CD14-positive monocyte (primary cell): Measurements from ENCODE around the gene EFNA1. TPM values are rescaled to one million over a fixed set of nuclear protein-coding genes. Genes with fewer than 3 reads are reported as not detected.

Experiments
- DNase-seq, 3 donors: peaks; one replicate each; pipeline ENCODE4 v3.0.0-alpha.2; 2011 to 2022
- H2AFZ ChIP-seq: 2 replicates; pipeline ENCODE4 v1.6.0; 2012; ENCODE audit warnings: mild to moderate bottlenecking, low read depth, low read length, inconsistent platforms; ENCODE audit not compliant: insufficient read depth, poor library complexity, severe bottlenecking
- H3K27ac ChIP-seq, 2 donors: 1 replicate in 1 of 2; 2 replicates in 1 of 2; pipeline ENCODE4 v1.5.1; 2012 to 2013; ENCODE audit warnings: low read length in 2 of 2, control low read depth in 1 of 2, inconsistent platforms in 1 of 2, low read depth in 1 of 2, mild to moderate bottlenecking in 1 of 2
- H3K27me3 ChIP-seq, 2 donors: one replicate each; pipeline versions ENCODE4 v1.6.0 to v1.6.1; 2011 to 2013; ENCODE audit warnings: low read length in 2 of 2; ENCODE audit not compliant: control insufficient read depth in 2 of 2, insufficient read depth in 2 of 2
- H3K36me3 ChIP-seq, 2 donors: replicated peaks in 1 of 2; 1 replicate in 1 of 2; 2 replicates in 1 of 2; pipeline versions ENCODE4 v1.5.1 to v1.6.1; 2012 to 2013; ENCODE audit warnings: low read length in 2 of 2, control low read depth in 1 of 2, inconsistent platforms in 1 of 2, mild to moderate bottlenecking in 1 of 2; ENCODE audit not compliant: insufficient read depth in 2 of 2, control insufficient read depth in 1 of 2
- H3K4me1 ChIP-seq, 2 donors: 1 replicate in 1 of 2; 2 replicates in 1 of 2; pipeline versions ENCODE4 v1.5.1 to v1.6.1; 2012 to 2013; ENCODE audit warnings: low read length in 2 of 2, control low read depth in 1 of 2, inconsistent platforms in 1 of 2, mild to moderate bottlenecking in 1 of 2, moderate library complexity in 1 of 2; ENCODE audit not compliant: insufficient read depth in 2 of 2, control insufficient read depth in 1 of 2
- H3K4me2 ChIP-seq: replicated peaks from 2 replicates; pipeline ENCODE3; 2012; ENCODE audit warnings: low read length, moderate library complexity, mild to moderate bottlenecking; ENCODE audit not compliant: poor library complexity, severe bottlenecking; ENCODE audit errors: extremely low read depth
- H3K4me3 ChIP-seq, 3 experiments: fragments of 200-600 bp in 1 of 3; sonication (generic) in 1 of 3; replicated peaks in 1 of 3; 1 replicate in 2 of 3; 2 replicates in 1 of 3; pipeline ENCODE4 v1.5.1; 2011 to 2013; ENCODE audit warnings: low read length in 3 of 3, mild to moderate bottlenecking in 3 of 3, control low read depth in 2 of 3, low read depth in 2 of 3, inconsistent platforms in 1 of 3, moderate library complexity in 1 of 3
- H3K79me2 ChIP-seq: 2 replicates; pipeline ENCODE4 v1.6.0; 2012; ENCODE audit warnings: mild to moderate bottlenecking, control low read depth, inconsistent platforms, low read length, moderate library complexity; ENCODE audit not compliant: insufficient read depth
- H3K9ac ChIP-seq: 2 replicates; pipeline ENCODE4 v1.6.0; 2017; ENCODE audit warnings: low read length, mild to moderate bottlenecking; ENCODE audit not compliant: insufficient read depth, poor library complexity, severe bottlenecking
- H3K9me3 ChIP-seq, 2 donors: replicated peaks in 1 of 2; 1 replicate in 1 of 2; 2 replicates in 1 of 2; pipeline versions ENCODE4 v1.5.1 to v1.6.1; 2012 to 2013; ENCODE audit warnings: low read length in 2 of 2, control low read depth in 1 of 2; ENCODE audit not compliant: control insufficient read depth in 1 of 2, insufficient read depth in 1 of 2
- H4K20me1 ChIP-seq: 2 replicates; pipeline ENCODE4 v1.6.0; 2012; ENCODE audit warnings: mild to moderate bottlenecking, low read length, control low read depth, moderate library complexity; ENCODE audit not compliant: insufficient read depth
- H3K27ac Mint-ChIP-seq, 7 donors: one replicate each; pipeline ENCODE4 v1.8.0; 2020; ENCODE audit warnings: mild to moderate bottlenecking in 7 of 7, mixed read lengths in 7 of 7, moderate library complexity in 6 of 7, inconsistent platforms in 2 of 7
- H3K27me3 Mint-ChIP-seq, 3 donors: one replicate each; pipeline ENCODE4 v1.8.0; 2021 to 2022; ENCODE audit warnings: low read depth in 3 of 3, mild to moderate bottlenecking in 3 of 3, mixed read lengths in 3 of 3, moderate library complexity in 3 of 3, inconsistent platforms in 1 of 3
- H3K36me3 Mint-ChIP-seq, 2 donors: one replicate each; pipeline ENCODE4 v1.8.0; 2020; ENCODE audit warnings: mixed read lengths in 2 of 2, inconsistent platforms in 1 of 2, mild to moderate bottlenecking in 1 of 2
- H3K4me1 Mint-ChIP-seq: one replicate; pipeline ENCODE4 v1.8.0; 2020; ENCODE audit warnings: mild to moderate bottlenecking, mixed read lengths
- H3K4me3 Mint-ChIP-seq, 2 donors: one replicate each; pipeline ENCODE4 v1.8.0; 2020; ENCODE audit warnings: mild to moderate bottlenecking in 2 of 2, mixed read lengths in 2 of 2, moderate library complexity in 1 of 2
- H3K9me3 Mint-ChIP-seq, 7 donors: one replicate each; pipeline ENCODE4 v1.8.0; 2020 to 2022; ENCODE audit warnings: mixed read lengths in 7 of 7, mild to moderate bottlenecking in 6 of 7, moderate library complexity in 6 of 7, inconsistent platforms in 2 of 7
- WGBS: methylation state at CpG from one replicate; pipeline ENCODE4 v1.1.5; 2013; ENCODE audit warnings: missing lambda C conversion rate; ENCODE audit not compliant: insufficient coverage; 5-methylcytosine and 5-hydroxymethylcytosine counted together
- intact Hi-C, 2 donors: fragments of 100-400 bp; cut with micrococcal nuclease; formaldehyde crosslinking; loops; one replicate each; pipeline versions ENCODE4 v1.15.0 to v1.15.1; 2023
- polyA plus RNA-seq, 3 donors: library from polyadenylated mRNA; depleted of rRNA in 1 of 3; unstranded in 2 of 3; stranded (reverse) in 1 of 3; fragments of 300-500 nt in 2 of 3; fragments of >200 nt in 1 of 3; fragmentation: Illumina TruSeq in 2 of 3; gene quantifications; 1 replicate in 2 of 3; 2 replicates in 1 of 3; pipeline ENCODE4 v1.2.3, GENCODE V29; 2012 to 2021
- TF ChIP-seq, protein P1 (sequence below): fragments of 200-600 bp; IDR thresholded peaks from one replicate; pipeline ENCODE4 v1.8.0; 2022; ENCODE audit warnings: antibody characterized with exemption, mild to moderate bottlenecking

The EFNA1 gene
- polyA plus RNA-seq, 3 donors = 1.2 TPM; not detected in 2

- WGBS = no CpG with 5 or more reads among the region's 6 CpGs
- no peaks in the 10 kb centered on the region for H3K4me1 ChIP-seq
- H3K9me3 Mint-ChIP-seq = peaks cover 0 to 1% (median 0%) of the 10 kb centered on the region in 7 donors
- TF ChIP-seq, protein P1, sequence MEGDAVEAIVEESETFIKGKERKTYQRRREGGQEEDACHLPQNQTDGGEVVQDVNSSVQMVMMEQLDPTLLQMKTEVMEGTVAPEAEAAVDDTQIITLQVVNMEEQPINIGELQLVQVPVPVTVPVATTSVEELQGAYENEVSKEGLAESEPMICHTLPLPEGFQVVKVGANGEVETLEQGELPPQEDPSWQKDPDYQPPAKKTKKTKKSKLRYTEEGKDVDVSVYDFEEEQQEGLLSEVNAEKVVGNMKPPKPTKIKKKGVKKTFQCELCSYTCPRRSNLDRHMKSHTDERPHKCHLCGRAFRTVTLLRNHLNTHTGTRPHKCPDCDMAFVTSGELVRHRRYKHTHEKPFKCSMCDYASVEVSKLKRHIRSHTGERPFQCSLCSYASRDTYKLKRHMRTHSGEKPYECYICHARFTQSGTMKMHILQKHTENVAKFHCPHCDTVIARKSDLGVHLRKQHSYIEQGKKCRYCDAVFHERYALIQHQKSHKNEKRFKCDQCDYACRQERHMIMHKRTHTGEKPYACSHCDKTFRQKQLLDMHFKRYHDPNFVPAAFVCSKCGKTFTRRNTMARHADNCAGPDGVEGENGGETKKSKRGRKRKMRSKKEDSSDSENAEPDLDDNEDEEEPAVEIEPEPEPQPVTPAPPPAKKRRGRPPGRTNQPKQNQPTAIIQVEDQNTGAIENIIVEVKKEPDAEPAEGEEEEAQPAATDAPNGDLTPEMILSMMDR = no peak
- H3K4me2 ChIP-seq = no peak overlapping the region
- no peak overlapping the region for H3K4me3 Mint-ChIP-seq
- no peaks in the 10 kb centered on the region for H3K79me2 ChIP-seq
- no peaks in the 10 kb centered on the region for H3K36me3 Mint-ChIP-seq
- intact Hi-C loops = no loop called here
- no peaks in the 10 kb centered on the region for H3K4me1 Mint-ChIP-seq
- no peak overlapping the region for H3K27ac ChIP-seq
- no peaks in the 10 kb centered on the region for H3K36me3 ChIP-seq
- no peak overlapping the region for H3K4me3 ChIP-seq
- H3K9me3 ChIP-seq = no peaks in the 10 kb centered on the region
- peaks cover 0 to 14% of the 10 kb centered on the region in 2 donors for H3K27me3 ChIP-seq
- peaks cover 10 to 46% (median 24%) of the 10 kb centered on the region in 3 donors for H3K27me3 Mint-ChIP-seq
- H3K27ac Mint-ChIP-seq = no peak overlapping the region
- DNase-seq = no peak
- H2AFZ ChIP-seq = no peak overlapping the region
- no peaks in the 10 kb centered on the region for H4K20me1 ChIP-seq
- H3K9ac ChIP-seq = no peak overlapping the region
Observed at GRCh38 chr1:155120253-155120652, 7.4 kb upstream of the EFNA1 start.

DNA sequence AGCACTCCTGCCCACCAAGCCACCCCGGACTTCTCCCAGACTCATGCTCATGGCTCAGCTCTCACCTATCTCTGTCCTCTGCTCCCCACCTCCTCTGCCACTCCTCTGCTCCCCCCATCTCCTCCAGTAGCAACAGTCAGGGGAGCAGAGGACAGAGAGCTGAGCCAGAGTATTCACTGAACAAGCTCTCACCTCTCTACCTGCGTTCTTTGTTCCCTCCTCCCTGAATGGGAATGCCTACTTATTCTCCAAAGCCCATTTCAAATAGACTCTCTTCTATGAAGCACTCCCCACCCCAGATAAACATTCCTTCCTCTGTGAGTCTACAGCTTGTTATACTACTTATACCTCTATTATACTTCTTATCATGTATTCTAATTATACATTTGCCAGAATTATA lies 6.4 kb upstream of the EFNA1 start:
- Histone ChIP-seq H3K4me1 (no peaks in the 10 kb centered on the region), H2AFZ (no peak overlapping the region), H3K27me3 (peaks cover 8 to 24% of the 10 kb centered on the region in 2 donors), H3K79me2 (no peaks in the 10 kb centered on the region), H3K9me3 (no peaks in the 10 kb centered on the region), H3K9ac (no peak overlapping the region), H3K4me3 (no peak overlapping the region), H3K36me3 (no peaks in the 10 kb centered on the region), H3K27ac (no peak overlapping the region), H3K4me2 (no peak overlapping the region), H4K20me1 (no peaks in the 10 kb centered on the region)
- Mint-ChIP-seq H3K36me3 (no peaks in the 10 kb centered on the region), H3K4me3 (no peak overlapping the region), H3K9me3 (peaks cover 0 to 5% (median 0%) of the 10 kb centered on the region in 7 donors), H3K4me1 (peaks cover under 1% of the 10 kb centered on the region), H3K27ac (peak overlapping the region in 1 of 7 donors; percentile 6), H3K27me3 (peaks cover 20 to 56% (median 32%) of the 10 kb centered on the region in 3 donors)
- WGBS = 96% methylated on average over 2 of the region's 2 CpGs
- intact Hi-C loops = no loop called here
- no peak for DNase-seq
- TF ChIP-seq, protein P1 = no peak
